HG03521 (cell line): ENCODE measurements around the gene NT5E.
"Not testable (repeated sequence)": the region's sequence is repeated elsewhere in the genome, so short reads cannot be mapped to it uniquely, and the experiment has no call there.

Experiments used
- ATAC-seq: cut with Tn5 transposase; IDR thresholded peaks from one replicate; pipeline ENCODE4 v1.9.1; 2021; ENCODE audit warnings: mild to moderate bottlenecking, moderate library complexity; ENCODE audit not compliant: unreplicated experiment

Gene NT5E

GRCh38 chr6:85449818-85450759 is at the start of gene NT5E:
NT5E (plus strand) TSS chr6:85450083; CDS start chr6:85450140, 57 bp downstream.
- ATAC-seq = peak; percentile 72

- ATAC-seq = no peak
Measured at GRCh38 chr6:85400331-85400730, 49.6 kb upstream of the NT5E start.

GRCh38 chr6:85401186-85402021 is 48.5 kb upstream of the NT5E start:
- no peak for ATAC-seq

DNA sequence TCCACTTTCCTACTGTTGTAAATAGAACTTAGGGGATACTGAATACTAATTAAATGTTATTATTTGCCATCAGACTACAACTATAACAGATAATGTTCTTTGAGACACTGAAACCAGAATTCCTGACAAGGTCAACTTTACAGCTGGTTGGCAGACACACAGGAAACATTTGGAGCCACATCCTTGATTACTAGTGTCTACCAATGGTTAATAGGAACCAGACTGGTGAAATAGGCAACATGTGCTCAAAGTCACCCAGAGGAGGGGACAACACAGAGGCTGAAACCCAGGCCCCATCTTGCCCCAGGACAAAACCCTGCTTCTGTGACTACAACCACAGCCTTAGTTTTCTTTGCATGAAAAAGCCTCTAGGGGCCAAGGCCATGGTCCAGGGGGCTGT is 47.8 kb upstream of the NT5E start:
- no peak for ATAC-seq

- ATAC-seq = no peak
Measured at GRCh38 chr6:85402922-85403321, 47.0 kb upstream of the NT5E start.

DNA sequence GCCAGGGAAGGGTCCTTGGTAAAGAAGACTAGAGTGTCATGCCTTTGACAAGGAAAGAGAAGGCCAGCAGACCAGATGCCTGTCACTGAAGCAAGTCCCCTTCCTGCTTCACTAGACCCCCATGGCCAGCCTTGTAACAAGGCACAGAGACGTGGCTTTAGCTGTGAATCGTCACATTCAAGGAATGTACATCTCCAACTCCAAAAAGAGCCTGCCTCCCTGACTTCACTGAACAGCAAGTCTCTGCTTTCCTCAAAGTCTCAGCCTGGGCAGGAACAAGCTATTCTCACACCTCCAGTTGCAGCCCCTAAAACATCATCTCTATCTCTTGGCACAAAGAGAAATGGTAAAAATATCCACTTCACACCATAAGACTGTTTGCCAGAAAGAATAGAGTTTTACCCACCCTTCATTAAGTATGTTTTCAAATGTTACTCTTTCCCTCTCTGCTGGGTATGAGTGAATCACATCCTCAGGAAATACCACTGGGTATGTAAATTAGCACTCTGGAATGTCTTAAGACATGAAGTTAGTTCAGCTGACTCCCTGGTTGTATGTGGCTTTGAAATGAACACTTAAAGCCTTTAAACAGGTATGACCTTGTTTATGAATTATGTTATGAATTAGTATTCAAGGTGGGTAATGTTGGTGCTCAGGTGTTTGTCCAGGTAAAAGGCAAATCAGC is 46.4 kb upstream of the NT5E start:
- no peak for ATAC-seq

DNA sequence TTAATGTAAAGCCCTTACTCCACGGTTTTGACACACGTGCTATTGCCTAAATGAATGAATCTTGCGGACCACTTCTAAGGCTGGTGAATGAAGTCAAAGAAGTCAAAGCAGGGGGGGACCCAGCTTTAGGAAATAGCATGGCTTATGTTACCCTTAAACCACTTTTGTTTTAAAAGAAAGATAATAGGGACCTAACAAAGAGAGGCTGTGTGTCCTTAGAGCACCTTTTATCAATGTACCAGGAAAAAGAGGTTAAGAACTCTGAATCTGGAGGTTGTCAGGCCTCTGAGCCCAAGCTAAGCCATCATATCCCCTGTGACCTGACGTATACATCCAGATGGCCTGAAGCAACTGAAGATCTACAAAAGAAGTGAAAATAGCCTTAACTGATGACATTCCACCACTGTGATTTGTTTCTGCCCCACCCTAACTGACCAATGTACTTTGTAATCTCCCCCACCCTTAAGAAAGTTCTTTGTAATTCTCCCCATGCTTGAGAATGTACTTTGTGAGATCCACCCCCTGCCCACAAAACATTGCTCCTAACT is 45.8 kb upstream of the NT5E start:
- not testable (repeated sequence) for ATAC-seq

DNA sequence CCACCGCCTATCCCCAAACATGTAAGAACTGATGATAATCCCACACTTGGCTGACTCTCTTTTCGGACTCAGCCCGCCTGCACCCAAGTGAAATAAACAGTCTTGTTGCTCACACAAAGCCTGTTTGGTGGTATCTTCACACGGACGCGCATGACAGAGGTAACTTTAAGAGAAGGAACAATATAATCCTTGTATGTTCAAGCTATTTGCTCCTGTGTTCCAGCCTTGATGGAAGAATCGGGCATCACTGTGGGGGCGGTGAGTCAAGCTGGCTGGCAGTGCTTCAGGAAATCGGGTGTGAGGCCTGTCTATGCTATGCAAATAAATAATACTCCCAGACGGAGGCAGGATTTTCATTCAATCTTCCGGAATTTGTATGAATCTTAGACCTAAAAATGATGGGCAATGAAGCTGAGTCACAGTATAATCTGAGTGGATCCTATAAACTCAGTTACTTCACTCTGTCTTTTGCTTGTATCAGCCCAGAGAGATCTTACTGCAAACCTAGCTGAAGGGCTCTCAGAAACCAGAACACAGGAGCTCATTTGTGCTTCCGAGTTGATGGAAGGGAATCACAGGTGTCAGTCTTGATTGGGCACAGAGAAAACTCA is 45.2 kb upstream of the NT5E start:
- no peak for ATAC-seq

DNA sequence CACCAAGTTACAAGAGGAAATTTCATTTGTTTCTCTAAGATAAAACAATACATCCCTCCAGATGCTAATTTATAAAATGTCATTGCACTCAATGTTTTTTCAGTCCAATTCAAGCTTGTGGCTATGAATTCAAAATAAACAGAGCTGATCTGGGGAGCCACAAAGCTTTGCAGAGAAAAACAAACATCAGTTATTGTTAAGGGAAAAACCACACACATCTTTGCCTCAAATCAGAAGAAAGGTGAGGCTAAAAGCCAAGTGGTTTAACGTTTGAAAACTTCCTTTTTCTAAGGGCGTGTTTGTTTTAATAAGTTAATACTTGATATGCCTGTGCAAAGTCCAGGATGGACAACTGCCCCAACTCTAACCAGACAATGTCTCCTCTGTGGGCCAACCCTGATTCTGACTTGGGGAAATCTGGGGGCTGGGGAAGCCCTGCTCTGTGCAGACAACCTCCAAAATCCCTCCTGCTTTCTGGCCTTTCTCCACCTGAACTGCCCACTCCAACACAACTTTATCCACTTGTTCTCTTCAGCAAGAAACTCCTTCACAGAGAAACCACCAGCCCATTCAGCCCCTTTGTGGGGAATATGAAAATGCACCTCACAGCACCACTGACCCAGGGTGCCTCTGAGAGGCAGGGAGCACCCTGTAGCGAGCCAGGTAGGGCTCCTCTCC is 44.6 kb upstream of the NT5E start:
- ATAC-seq = no peak

DNA sequence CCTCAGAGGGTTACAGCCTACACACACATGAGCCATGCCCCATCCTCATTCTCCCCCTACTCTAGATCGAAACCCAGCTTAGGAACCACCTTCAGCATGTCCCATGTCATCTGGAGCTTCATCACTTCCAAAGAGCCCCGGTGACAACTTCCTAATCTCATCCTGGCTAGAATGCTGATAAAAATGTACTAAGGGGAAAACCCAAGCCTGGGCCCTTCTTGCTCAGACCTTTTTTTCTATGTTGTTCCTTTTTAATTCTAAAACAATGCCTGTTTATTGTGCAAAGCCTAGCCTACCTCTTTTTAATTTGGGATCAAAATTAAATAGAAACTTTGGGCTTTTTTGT is 44.1 kb upstream of the NT5E start:
- ATAC-seq = no peak

- ATAC-seq = no peak
Measured at GRCh38 chr6:85406641-85407075, 43.2 kb upstream of the NT5E start.

DNA sequence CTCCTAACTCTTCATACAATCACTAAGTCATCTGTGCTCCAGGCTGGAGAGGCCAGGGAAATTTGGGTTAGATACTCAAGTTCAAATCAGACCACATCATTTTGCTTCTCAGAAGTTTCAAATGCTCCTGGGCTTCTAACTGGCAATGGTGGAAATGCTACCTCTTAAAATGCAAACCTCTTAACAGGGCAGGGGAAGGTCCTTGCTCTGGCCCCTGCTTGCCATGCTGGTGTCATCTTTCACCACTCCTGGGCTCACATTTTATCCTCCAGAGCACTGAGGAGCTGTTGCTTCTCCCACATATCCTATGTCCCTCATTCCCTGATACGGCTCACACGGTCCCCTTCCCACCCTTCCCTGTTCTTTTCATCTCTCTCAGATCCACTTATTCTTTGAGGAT is 41.8 kb upstream of the NT5E start:
- no peak for ATAC-seq

- ATAC-seq = no peak
Measured at GRCh38 chr6:85412911-85413430, 36.9 kb upstream of the NT5E start.

DNA sequence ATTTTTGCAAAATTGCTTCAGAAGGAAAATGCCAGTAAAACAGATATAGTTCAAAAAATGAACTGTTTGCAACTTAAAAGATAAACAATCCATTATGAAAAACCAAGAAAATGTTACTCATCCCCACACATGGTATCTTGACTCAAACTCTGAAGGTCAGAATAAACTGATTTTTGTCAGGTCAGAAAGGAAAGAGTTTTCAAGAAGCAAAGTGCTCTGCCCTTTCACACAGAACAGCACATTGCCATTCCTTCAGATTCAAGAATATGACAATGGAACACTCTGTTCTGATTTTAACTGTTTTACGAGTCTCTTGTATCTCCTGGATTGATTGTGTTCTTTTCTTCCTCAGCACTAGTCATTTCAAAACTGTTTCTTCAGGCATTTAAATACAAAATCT is 33.8 kb upstream of the NT5E start:
- ATAC-seq = no peak

DNA sequence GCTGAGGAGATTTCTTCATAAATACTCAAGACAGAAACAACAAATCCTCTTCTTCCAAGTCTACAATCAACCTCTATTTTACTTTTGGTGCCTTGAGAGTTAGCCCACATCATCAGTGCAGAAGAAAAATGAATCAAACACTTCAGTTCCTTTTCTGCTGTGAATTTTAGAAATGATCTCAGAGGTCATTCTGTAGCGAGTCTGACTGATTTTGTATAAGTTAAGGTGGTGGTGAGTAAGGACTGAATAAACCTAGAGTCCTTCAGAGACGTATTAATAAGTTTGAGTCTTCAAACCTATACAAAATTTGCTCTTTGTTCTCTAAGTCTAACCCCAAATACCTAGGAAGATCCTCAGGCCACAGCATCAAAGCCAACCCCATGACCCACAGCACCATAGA is 33.1 kb upstream of the NT5E start:
- ATAC-seq = no peak

GRCh38 chr6:85417336-85417735 is 32.5 kb upstream of the NT5E start:
- no peak for ATAC-seq

GRCh38 chr6:85418059-85418458 is 31.8 kb upstream of the NT5E start:
- no peak for ATAC-seq

DNA sequence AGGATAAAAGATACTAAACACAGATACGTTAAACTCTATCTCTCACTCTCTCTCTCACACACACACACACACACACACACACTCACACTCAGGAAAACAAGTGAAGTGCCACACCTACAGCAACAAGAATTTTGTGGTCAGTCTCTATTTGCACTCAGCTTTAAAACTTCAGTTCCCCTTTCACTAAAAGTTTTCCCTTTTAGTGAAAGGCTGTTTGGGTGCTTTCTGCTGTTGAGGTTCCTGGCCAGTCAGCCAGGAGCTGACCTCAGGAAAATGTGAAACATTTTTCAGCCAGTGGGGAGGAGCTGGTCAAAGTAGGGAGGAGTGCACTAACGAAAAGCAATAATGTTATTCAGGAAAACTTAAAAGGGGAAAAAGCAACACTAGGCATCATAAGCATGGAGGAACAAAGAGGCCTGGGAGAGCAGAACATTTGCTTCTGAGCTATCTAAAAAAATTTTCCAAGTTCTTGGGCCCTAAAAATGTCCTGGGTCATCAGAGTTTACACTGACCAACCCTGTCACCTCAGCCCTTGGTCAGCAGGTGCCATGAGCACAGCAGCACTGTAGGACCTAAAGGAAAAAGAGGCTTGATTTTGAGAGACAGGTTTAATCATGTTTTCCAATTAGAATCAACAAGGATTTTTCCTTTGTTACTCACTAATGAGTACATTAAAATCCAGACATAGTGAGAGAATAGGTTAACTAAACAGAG is 30.7 kb upstream of the NT5E start:
- no peak for ATAC-seq

DNA sequence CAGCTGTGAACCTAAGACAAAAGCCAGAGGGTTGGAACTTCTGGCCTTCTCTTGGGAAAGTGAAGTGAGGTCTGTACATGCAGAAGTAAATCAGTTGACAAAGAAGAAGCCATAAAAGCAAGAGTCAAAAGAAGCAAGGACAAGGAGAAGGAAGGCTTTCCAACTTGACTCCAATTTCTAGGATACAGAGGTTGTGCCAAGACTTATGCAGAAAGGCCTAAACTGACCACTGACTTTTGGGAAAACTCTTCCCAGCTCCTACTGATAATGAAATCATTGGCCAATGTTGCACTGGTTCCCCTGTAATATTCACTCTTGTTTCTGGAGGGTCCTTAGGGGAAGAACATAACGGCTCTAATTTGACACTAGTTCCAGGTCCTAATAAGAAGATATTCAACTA is 29.3 kb upstream of the NT5E start:
- ATAC-seq = no peak
